Pancreas (tissue), 10 donors: ENCODE results near the gene TWNK. TPM values are rescaled to one million over a fixed set of nuclear protein-coding genes. Genes with fewer than 3 reads are reported as not detected.
A peak's percentile ranks its signal among the peaks of the same experiment; 100 is the strongest.

Experiments
- ATAC-seq, 4 donors: fragments of 200-7000 bp; cut with Tn5 transposase; one replicate each; pipeline versions ENCODE4 v1.8.0 to v1.9.1; 2020; ENCODE audit warnings: mild to moderate bottlenecking in 4 of 4, moderate library complexity in 4 of 4
- DNase-seq, 6 donors: peaks; one replicate each; pipeline ENCODE4 v3.0.0-alpha.2; 2020
- FAIRE-seq: peaks from 2 replicates; lab custom pipeline; 2012; peaks lifted over from hg19 to GRCh38; lab: Jason Lieb, UNC
- H3K27ac ChIP-seq, 4 donors: fragments of 200-600 bp; sonication (generic); 1 replicate in 3 of 4; 2 replicates in 1 of 4; pipeline versions ENCODE4 v1.5.0 to v1.8.0; 2020
- H3K27me3 ChIP-seq, 4 donors: fragments of 200-600 bp; one replicate each; pipeline ENCODE4 v1.8.0; 2021
- H3K36me3 ChIP-seq, 3 donors: fragments of 200-600 bp; sonication (generic) in 1 of 3; one replicate each; pipeline versions ENCODE4 v1.5.0 to v1.8.0; 2020 to 2021
- H3K4me1 ChIP-seq, 3 donors: fragments of 200-600 bp; one replicate each; pipeline ENCODE4 v1.8.0; 2021
- H3K4me3 ChIP-seq, 4 donors: fragments of 200-600 bp; sonication (generic) in 2 of 4; one replicate each; pipeline versions ENCODE4 v1.5.0 to v1.8.0; 2020 to 2021
- H3K9me3 ChIP-seq, 4 donors: fragments of 200-600 bp; one replicate each; pipeline ENCODE4 v1.8.0; 2021
- WGBS, 2 donors: extraction: QIAGEN DNeasy Blood & Tissue Kit; methylation state at CpG; one replicate each; pipeline ENCODE4 v1.1.7; 2013; 5-methylcytosine and 5-hydroxymethylcytosine counted together
- intact Hi-C, 3 donors: fragments of 100-400 bp; cut with DNase I; formaldehyde crosslinking; loops; one replicate each; pipeline versions ENCODE4 v1.11.1 to v1.14.2; 2022
- polyA plus RNA-seq, 2 donors: library from polyadenylated mRNA; stranded (reverse); fragments of 200-250 nt; gene quantifications; one replicate each; pipeline ENCODE4 v1.2.3, GENCODE V29; 2013
- total RNA-seq, 6 donors: library from RNA; stranded (reverse); fragmentation: NEBNext Ultra II Directional in 4 of 6; extraction: Animal tissue kit (Norgen Biotek cat#: 25700) in 4 of 6; gene quantifications; one replicate each; pipeline versions ENCODE4 v1.2.1 to v1.2.4, GENCODE V29; 2021 to 2023
- TF ChIP-seq, protein P1 (sequence below), 4 donors: fragments of 200-600 bp; sonication (generic) in 3 of 4; IDR thresholded peaks; one replicate each; pipeline versions ENCODE4 v1.5.0 to v1.8.0; 2021; ENCODE audit warnings: antibody characterized with exemption in 4 of 4
- donor health status: healthy with polysubstance abuse.
- donor health status: DM: no; HTN: no; CAD: no; lungs with moderate emphysema.
- donor health status: DM: no; HTN: no; CAD: no.
- donor health status: control.
- donor health status: control.
- donor health status: Bipolar disorder and iron deficiency.
- donor health status: DM: yes; HTN: yes; CAD: no.
- donor health status: DM: no; HTN: no; CAD: no.
- donor health status: DM: no; HTN: no; CAD: no.
- donor health status: DM: yes; HTN: yes; CAD: no.

Gene TWNK
- total and polyA plus RNA-seq, 8 donors, result 1.7 to 5.4 (median 3.3) TPM

DNA sequence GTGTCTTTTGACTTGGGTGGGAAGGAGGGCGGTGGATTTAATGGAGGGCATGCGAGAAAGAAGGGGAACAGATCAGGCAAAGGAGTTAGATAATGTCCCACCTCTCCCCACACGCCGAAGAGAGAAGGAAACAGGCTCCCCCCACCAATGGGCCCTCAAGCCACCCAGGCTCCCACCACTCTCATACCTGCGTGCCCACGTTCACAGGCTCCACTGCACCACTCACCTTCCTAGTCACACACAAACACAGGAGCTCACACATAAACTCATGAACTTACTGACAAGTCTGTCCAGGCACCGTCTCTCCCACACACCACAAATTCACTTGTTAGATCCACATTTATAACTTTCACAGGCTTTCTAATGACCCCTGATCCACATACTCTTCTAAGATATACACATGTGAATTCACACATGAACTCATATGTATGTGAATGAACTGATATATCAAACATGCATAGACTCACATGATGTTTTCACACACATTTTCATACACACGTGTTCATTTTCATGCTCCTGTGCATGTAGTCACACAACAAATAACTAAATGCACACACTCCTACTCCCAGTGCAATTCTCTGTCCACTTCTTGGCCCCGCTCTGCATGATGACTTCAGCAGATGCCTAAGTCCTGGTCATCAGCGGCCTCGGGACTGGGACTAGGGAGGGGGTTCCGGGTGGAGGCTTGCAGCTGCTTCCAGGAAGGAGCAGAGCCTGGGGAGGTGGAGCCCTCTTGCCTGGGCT lies 13.7 kb downstream of the TWNK start:
- FAIRE-seq (no peak), DNase-seq (peak in 5 of 6 donors; percentile 55 to 76 (median 68)), ATAC-seq (peak in 1 of 4 donors; percentile 9)
- TF ChIP-seq, protein P1, sequence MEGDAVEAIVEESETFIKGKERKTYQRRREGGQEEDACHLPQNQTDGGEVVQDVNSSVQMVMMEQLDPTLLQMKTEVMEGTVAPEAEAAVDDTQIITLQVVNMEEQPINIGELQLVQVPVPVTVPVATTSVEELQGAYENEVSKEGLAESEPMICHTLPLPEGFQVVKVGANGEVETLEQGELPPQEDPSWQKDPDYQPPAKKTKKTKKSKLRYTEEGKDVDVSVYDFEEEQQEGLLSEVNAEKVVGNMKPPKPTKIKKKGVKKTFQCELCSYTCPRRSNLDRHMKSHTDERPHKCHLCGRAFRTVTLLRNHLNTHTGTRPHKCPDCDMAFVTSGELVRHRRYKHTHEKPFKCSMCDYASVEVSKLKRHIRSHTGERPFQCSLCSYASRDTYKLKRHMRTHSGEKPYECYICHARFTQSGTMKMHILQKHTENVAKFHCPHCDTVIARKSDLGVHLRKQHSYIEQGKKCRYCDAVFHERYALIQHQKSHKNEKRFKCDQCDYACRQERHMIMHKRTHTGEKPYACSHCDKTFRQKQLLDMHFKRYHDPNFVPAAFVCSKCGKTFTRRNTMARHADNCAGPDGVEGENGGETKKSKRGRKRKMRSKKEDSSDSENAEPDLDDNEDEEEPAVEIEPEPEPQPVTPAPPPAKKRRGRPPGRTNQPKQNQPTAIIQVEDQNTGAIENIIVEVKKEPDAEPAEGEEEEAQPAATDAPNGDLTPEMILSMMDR (IDR thresholded peaks at IDR 0.05), result no peak
- no peaks in the 10 kb centered on the region for H3K9me3 ChIP-seq
- intact Hi-C loops, result no loop called here
- peaks cover 0 to 9% (median 8%) of the 10 kb centered on the region in 3 donors for H3K36me3 ChIP-seq
- H3K4me1 ChIP-seq, result peaks cover 0 to 20% (median 8%) of the 10 kb centered on the region in 3 donors
- peak overlapping the region in 3 of 4 donors; percentile 47 to 91 (median 88) for H3K4me3 ChIP-seq
- H3K27me3 ChIP-seq, result no peaks in the 10 kb centered on the region
- WGBS, 2 donors, result 60 to 62% methylated on average over 12 of the region's 12 CpGs
- H3K27ac ChIP-seq, result peak overlapping the region; percentile 49 to 99 (median 77)

DNA sequence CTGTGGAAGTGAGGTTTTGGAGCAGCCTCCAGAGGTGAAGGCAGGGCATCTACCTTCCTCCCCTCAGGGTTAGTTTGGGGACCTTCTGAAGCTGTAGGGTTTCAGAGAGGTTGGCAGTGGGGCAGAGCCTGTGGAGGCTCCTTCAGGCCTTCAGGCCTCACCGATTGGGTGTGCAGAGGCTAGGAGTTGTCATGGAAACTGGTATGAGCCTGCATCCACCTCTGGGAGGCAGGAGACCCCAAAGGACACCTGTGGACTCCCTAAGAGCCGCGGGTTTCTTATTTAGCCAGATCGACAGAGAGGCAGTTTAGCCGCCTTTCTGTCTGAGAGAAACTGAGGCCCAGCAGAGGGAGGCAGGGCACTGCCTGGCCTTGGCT lies 14.3 kb downstream of the TWNK start:
- DNase-seq (no peak), FAIRE-seq (no peak), ATAC-seq (no peak)
- no peaks in the 10 kb centered on the region for H3K27me3 ChIP-seq
- peaks cover 0 to 15% (median 4%) of the 10 kb centered on the region in 3 donors for H3K4me1 ChIP-seq
- intact Hi-C loops, result no loop called here
- 70 to 73% methylated on average over 5 of the region's 5 CpGs for WGBS, 2 donors
- H3K4me3 ChIP-seq, result peak overlapping the region in 1 of 4 donors; percentile 3
- TF ChIP-seq, protein P1 (IDR thresholded peaks at IDR 0.05), result no peak
- H3K9me3 ChIP-seq, result no peaks in the 10 kb centered on the region
- H3K27ac ChIP-seq, result peak overlapping the region; percentile 4 to 99 (median 73)
- peaks cover 0 to 13% (median 9%) of the 10 kb centered on the region in 3 donors for H3K36me3 ChIP-seq

DNA sequence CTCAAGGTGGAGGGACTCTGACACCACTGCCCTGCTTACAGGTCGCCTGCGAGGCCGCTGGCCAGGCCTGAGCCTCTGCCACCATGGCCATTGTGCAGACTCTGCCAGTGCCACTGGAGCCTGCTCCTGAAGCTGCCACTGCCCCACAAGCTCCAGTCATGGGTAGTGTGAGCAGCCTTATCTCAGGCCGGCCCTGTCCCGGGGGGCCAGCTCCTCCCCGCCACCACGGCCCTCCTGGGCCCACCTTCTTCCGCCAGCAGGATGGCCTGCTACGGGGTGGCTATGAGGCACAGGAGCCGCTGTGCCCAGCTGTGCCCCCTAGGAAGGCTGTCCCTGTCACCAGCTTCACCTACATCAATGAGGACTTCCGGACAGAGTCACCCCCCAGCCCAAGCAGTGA lies 15.1 kb downstream of the TWNK start:
- H3K27ac ChIP-seq, result peak overlapping the region in 1 of 4 donors; percentile 97
- FAIRE-seq (no peak), DNase-seq (peak in 1 of 6 donors; percentile 65), ATAC-seq (no peak)
- TF ChIP-seq, protein P1 (IDR thresholded peaks at IDR 0.05), result no peak
- H3K4me1 ChIP-seq, result peaks cover 0 to 14% (median 4%) of the 10 kb centered on the region in 3 donors
- H3K4me3 ChIP-seq, result no peak overlapping the region
- intact Hi-C loops, result no loop called here
- WGBS, 2 donors, result 83 to 84% methylated on average over 11 of the region's 11 CpGs
- no peaks in the 10 kb centered on the region for H3K27me3 ChIP-seq
- H3K36me3 ChIP-seq, result peaks cover 0 to 13% (median 9%) of the 10 kb centered on the region in 3 donors
- no peaks in the 10 kb centered on the region for H3K9me3 ChIP-seq

DNA sequence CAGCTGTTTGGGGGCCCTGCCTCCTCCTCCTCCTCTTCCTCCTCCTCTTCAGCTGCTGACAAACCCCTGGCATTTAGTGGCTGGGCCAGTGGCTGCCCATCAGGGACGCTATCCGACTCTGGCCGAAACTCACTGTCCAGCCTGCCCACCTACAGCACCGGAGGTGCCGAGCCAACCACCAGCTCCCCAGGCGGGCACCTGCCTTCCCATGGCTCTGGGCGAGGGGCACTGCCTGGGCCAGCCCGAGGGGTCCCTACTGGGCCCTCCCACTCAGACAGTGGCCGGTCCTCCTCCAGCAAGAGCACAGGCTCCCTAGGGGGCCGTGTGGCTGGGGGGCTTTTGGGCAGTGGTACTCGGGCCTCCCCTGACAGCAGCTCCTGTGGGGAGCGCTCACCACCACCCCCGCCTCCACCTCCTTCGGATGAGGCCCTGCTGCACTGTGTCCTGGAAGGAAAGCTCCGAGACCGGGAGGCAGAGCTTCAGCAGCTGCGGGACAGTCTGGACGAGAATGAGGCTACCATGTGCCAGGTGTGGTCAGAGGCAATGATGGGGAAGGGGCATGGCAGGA lies 16.4 kb downstream of the TWNK start:
- TF ChIP-seq, protein P1 (IDR thresholded peaks at IDR 0.05), result no peak
- Histone ChIP-seq H3K9me3 (no peaks in the 10 kb centered on the region), H3K4me3 (no peak overlapping the region), H3K27ac (no peak overlapping the region), H3K27me3 (no peaks in the 10 kb centered on the region), H3K4me1 (peaks cover 0 to 11% (median under 1%) of the 10 kb centered on the region in 3 donors), H3K36me3 (peaks cover 0 to 13% (median 9%) of the 10 kb centered on the region in 3 donors)
- intact Hi-C loops, result no loop called here
- 93 to 94% methylated on average over 16 to 18 of the region's 18 CpGs for WGBS, 2 donors
- no peak for ATAC-seq
- no peak for DNase-seq
- FAIRE-seq, result no peak
